Chondrocyte (in vitro differentiated cells): ENCODE data around the gene GCFC2. TPM values are rescaled to one million over a fixed set of nuclear protein-coding genes. Genes with fewer than 3 reads are reported as not detected.

Experiments used
- DNase-seq: peaks from one replicate; pipeline ENCODE4 v3.0.0; 2021; ENCODE audit warnings: mixed read lengths, low spot score
- H3K27ac Mint-ChIP-seq: one replicate; pipeline ENCODE4 v1.8.0; 2021; ENCODE audit warnings: mild to moderate bottlenecking, moderate library complexity, mixed read lengths; ENCODE audit not compliant: unreplicated experiment
- H3K27me3 Mint-ChIP-seq: 2 replicates; pipeline ENCODE4 v1.8.0; 2021; ENCODE audit warnings: low read depth, mixed read lengths
- H3K36me3 Mint-ChIP-seq: 2 replicates; pipeline ENCODE4 v1.8.0; 2021; ENCODE audit warnings: low read depth, mixed read lengths
- H3K4me1 Mint-ChIP-seq: 2 replicates; pipeline ENCODE4 v1.8.0; 2021; ENCODE audit warnings: low read depth, mild to moderate bottlenecking, mixed read lengths
- H3K4me3 Mint-ChIP-seq: one replicate; pipeline ENCODE4 v1.8.0; 2021; ENCODE audit warnings: mild to moderate bottlenecking, moderate library complexity, mixed read lengths; ENCODE audit not compliant: unreplicated experiment
- H3K9me3 Mint-ChIP-seq: 2 replicates; pipeline ENCODE4 v1.8.0; 2021; ENCODE audit warnings: low read depth, mixed read lengths
- CTCF ChIP-seq: fragments of 200-600 bp; sonication (generic); IDR thresholded peaks from 2 replicates; pipeline ENCODE4 v1.5.0; 2021; ENCODE audit warnings: antibody characterized with exemption, mild to moderate bottlenecking, moderate library complexity
- total RNA-seq: library from RNA; stranded (reverse); gene quantifications from 3 replicates; pipeline ENCODE4 v1.2.1, GENCODE V29; 2021

GCFC2 gene
- total RNA-seq, 1 donor from 2014 or later = 10.7 TPM

- no peak for DNase-seq
- H3K27me3 Mint-ChIP-seq = no peaks in the 10 kb centered on the region
- no peak overlapping the region for H3K4me3 Mint-ChIP-seq
- no peaks in the 10 kb centered on the region for H3K9me3 Mint-ChIP-seq
- H3K4me1 Mint-ChIP-seq = peaks cover 10% of the 10 kb centered on the region
- peaks cover 19% of the 10 kb centered on the region for H3K36me3 Mint-ChIP-seq
- no peak overlapping the region for H3K27ac Mint-ChIP-seq
- TF ChIP-seq CTCF = no peak
Measured at GRCh38 chr2:75666911-75667310, 43.8 kb downstream of the GCFC2 start.

GRCh38 chr2:75657798-75658197 lies 52.9 kb downstream of the GCFC2 start:
- DNase-seq = no peak
- no peak for TF ChIP-seq CTCF
- Mint-ChIP-seq H3K9me3 (peaks cover 21% of the 10 kb centered on the region), H3K36me3 (peaks cover 58% of the 10 kb centered on the region), H3K27ac (no peak overlapping the region), H3K4me1 (peaks cover 2% of the 10 kb centered on the region), H3K27me3 (no peaks in the 10 kb centered on the region), H3K4me3 (no peak overlapping the region)

GRCh38 chr2:75656563-75656962 lies 54.2 kb downstream of the GCFC2 start:
- Mint-ChIP-seq H3K9me3 (peaks cover 21% of the 10 kb centered on the region), H3K36me3 (peaks cover 59% of the 10 kb centered on the region), H3K27ac (no peak overlapping the region), H3K27me3 (no peaks in the 10 kb centered on the region), H3K4me3 (no peak overlapping the region), H3K4me1 (no peaks in the 10 kb centered on the region)
- TF ChIP-seq CTCF = no peak
- no peak for DNase-seq

GRCh38 chr2:75655861-75656260 lies 54.9 kb downstream of the GCFC2 start:
- peaks cover 61% of the 10 kb centered on the region for H3K36me3 Mint-ChIP-seq
- no peak for DNase-seq

GRCh38 chr2:75654012-75654411 lies 56.7 kb downstream of the GCFC2 start:
- no peak for DNase-seq
- no peak for TF ChIP-seq CTCF
- Mint-ChIP-seq H3K4me3 (no peak overlapping the region), H3K36me3 (peaks cover 57% of the 10 kb centered on the region), H3K27ac (no peak overlapping the region), H3K4me1 (peaks cover 3% of the 10 kb centered on the region), H3K27me3 (no peaks in the 10 kb centered on the region), H3K9me3 (peaks cover 8% of the 10 kb centered on the region)

More at GRCh38 chr2:75655861-75656260, 54.9 kb downstream of the GCFC2 start:
- Mint-ChIP-seq H3K4me3 (no peak overlapping the region), H3K9me3 (peaks cover 20% of the 10 kb centered on the region), H3K4me1 (no peaks in the 10 kb centered on the region), H3K27me3 (no peaks in the 10 kb centered on the region), H3K27ac (no peak overlapping the region)
- TF ChIP-seq CTCF = no peak
